CD4-positive, alpha-beta T cell treated with Interferon gamma for 1 hour (primary cell): Measurements from ENCODE around the gene PTBP3.
"Not testable (repeated sequence)": the region's sequence is repeated elsewhere in the genome, so short reads cannot be mapped to it uniquely, and the experiment has no call there.

Source experiments
- DNase-seq: peaks from one replicate; pipeline ENCODE4 v3.0.0-alpha.2; 2020

Gene PTBP3

GRCh38 chr9:112193572-112194288 is 139.7 kb downstream of the PTBP3 start:
- no peak for DNase-seq

DNA sequence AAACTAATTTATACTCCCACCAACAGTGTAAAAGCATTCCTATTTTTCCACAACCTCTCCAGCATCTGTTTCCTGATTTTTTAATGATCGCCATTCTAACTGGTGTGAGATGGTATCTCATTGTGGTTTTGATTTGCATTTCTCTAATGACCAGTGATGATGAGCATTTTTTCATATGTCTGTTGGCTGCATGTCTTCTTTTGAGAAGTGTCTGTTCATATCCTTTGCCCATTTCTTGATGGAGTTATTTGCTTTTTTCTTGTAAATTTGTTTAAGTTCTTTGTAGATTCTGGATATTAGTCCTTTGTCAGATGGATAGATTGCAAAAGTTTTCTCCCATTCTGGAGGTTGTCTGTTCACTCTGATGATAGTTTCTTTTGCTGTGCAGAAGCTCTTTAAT is 143.1 kb downstream of the PTBP3 start:
- not testable (repeated sequence) for DNase-seq

- DNase-seq = no peak
Measured at GRCh38 chr9:112188884-112189283, 144.5 kb downstream of the PTBP3 start.

DNA sequence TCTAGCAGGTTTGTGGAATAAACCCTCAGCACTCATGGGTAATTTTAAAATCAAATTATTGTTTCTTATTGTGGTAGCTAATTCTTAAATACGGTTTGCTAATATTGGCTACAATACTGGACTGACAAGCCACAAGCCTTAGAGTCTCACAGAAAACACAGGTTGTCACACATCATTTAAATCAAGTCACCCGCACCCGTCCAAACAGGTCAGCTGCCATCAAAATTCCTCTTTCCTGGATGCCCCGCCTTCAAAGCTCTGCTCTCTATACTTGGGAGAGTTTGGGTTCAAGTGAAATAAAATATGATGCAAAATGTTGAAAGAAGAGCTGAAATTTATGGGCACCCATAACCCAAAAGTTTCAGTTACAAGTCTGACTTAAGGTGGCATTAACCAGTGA is 146.0 kb downstream of the PTBP3 start:
- no peak for DNase-seq

DNA sequence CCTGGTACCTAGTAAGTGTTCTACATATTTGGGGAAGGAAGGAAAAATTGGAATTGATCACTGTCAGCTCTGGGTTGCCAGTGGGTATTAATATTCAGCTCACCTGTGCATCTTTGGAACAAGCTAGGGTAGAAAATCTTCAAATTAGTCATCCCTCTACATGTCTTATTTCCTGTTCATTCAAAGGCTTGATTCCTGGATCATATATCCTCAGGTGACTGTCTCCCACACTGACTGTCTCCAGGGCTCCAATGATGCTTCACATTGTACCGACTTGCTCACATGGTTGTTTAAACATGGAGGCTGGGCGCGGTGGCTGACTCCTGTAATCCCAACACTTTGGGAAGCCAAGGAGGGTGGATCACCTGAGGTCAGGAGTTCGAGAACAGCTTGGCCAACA is 146.7 kb downstream of the PTBP3 start:
- DNase-seq = no peak

DNA sequence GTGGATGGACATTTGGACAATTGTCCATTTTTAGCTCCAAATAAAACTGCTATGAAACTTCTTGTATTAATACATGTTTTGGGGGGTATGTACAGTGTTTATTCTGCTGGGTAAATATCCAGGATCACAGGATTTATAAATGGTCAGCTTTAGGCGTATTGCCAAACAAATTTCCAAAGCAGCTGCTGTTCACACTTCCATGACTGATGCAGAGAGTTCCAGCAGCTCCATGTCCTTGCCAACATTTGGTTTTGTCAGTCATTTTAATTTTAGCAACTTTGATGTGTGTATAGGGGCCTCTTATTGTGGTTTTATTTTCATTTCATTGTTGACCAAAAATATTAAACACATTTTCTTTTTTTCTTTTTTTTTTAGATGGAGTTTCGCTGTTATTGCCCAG is 148.5 kb downstream of the PTBP3 start:
- DNase-seq = no peak

DNA sequence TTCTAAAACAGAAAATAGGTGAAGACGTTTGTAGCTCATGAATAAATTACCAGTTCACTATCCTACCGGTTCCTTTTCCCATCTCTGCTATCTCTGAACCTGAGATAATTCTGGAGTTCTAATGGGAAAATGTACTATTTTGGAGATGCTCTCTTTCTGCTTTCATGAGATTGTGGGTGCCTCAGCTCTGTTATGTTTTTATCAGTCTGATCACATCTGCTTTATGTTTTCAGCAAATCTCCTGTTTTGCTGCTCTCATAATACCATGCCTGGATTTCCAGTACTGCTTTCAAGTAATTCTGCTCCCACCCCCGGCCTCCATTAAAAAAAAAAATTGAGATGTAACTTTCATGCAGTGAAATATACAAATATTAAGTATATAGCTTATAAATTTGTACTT is 149.2 kb downstream of the PTBP3 start:
- no peak for DNase-seq

DNA sequence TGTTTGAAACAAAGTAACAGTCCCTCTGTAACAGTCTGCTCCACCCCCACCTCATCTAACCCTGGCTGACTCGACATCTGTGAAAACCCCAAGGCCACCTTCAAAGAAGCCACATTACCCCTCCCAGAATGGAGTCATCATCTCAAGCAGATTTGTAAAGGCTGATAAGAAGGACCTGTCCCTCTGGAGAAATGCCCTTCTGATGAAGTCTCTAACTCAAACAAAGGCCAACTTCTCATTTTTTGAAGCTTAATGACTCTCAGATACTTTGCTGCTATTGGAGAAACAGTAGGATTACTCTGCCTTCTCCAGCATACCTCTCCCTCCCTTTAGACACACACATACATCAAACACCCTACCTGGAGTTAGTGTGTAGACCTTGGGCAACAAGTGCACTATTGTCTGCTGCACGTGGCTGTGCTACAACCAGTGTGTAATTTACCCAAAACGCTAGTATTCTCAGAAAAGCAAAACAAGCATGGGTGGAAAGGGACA is 153.0 kb downstream of the PTBP3 start:
- peak; percentile 31 for DNase-seq

- no peak for DNase-seq
Measured at GRCh38 chr9:112179816-112180215, 153.6 kb downstream of the PTBP3 start.

GRCh38 chr9:112176524-112176923 is 156.9 kb downstream of the PTBP3 start:
- DNase-seq = peak; percentile 12

- DNase-seq = no peak
Measured at GRCh38 chr9:112175796-112176315, 157.6 kb downstream of the PTBP3 start.

- DNase-seq = peak; percentile 42
Measured at GRCh38 chr9:112174965-112175795, 158.2 kb downstream of the PTBP3 start, which contains the start of gene SUSD1. SUSD1 (minus strand) TSS chr9:112175297; CDS start chr9:112175235, 62 bp downstream.

DNA sequence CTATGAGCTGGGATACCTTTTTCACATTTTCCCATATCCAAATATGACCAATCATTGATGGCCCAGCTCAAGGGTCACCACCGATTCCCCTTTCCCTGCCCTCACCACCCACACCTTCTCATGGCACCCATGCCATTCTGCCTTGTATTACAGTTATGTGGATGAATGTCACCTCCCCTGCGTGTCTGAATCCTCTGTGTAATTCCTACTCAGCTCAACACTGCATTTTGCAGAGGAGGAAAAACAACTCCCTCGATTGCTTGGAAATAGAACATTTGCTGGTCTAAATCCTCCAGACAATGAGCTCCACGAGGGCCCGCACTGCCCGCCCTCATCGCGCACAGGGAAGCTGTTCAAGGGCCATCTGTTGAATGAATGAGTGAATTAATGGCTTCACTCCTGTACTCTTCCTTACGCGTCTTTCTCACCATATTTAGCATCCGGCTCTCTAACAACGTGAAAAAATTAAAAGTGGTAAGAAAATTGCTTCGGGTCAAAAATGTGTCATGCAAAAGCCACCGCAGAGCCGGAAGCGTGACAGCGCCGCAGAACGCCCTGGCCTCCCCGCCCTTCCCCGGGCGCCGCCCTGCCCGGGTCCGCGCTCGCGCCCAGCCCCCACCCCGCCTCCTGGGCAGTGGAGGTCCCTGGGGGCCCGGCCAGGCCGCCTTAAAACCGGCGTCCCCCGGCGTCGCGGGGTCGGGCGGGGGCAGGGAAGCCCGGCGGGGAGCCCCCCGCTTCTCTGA is 159.0 kb downstream of the PTBP3 start:
- DNase-seq = peak; percentile 79

DNA sequence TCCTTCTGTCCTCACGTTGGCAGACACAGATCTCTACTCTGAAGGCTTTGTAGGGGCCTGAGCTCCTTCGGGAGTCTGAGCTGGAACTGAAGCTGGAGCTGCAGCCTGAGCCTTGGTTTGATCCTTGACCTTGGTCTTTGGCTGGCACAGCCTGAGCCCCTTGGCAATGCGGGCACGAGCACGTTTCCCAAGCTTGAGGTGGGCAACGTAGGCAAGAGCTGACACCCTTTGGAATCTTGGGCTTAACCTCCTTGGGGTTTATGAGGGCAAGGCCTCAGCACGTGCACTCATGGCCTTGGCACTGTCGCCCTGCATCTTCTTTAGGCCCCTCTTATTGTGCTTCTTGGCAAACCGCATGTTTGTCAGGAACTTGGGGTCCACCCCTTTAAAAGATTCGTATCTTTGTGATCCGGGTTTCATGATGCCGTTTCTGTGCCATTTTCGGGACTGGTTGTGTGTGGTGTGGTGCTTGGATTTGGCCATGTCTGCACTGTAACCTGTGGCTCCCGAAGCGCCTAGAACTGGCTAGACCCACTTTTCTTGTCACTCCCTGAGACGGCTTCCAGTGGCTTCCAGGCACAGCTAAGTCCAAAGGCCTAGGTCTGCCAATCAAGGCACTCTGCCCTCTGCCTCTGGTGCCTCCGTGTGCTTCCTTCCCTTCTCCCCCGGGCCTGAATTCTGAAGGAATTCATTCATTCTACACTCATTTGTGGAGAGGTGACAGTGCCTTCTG is 159.8 kb downstream of the PTBP3 start:
- no peak for DNase-seq

GRCh38 chr9:112170968-112171367 is 162.5 kb downstream of the PTBP3 start:
- DNase-seq = no peak

DNA sequence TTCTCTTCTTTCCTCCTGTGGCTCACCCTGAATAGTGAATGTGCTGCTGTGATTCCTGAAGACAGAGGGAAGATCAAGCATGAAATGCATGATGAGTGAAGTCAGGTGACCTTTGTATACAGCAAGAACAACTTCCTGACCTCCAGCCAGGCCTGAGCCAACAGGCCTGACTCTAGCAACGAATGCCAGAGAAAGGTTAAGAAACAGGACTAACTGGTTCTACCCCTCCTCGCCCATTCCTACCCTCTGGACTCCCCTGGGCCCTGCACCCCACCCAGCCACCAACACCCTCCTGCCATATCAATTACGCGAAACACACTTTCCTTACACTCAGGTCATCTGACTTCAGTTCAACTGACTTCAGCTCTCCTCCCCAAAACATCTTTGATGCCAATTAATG is 163.2 kb downstream of the PTBP3 start:
- no peak for DNase-seq

- DNase-seq = no peak
Measured at GRCh38 chr9:112169368-112169767, 164.1 kb downstream of the PTBP3 start.

DNA sequence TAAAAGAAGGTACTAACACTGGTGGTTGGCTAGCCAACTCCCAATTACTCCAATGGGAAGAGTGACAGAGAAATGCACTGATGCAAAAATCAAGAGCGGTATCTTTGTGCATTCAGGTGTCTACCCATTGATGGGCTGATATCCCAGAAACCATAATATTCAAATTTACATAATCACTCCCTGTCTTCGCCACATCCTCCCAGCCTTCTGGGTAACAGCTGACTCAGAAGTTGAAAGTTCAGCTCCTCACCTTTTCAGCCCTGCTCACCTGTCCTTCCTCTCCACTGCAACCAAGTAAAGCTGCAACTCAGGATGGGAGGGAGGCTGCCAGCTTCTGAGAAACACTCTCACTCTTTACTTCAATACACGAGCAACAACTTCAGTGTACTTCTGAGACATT is 165.2 kb downstream of the PTBP3 start:
- no peak for DNase-seq
